ENCODE data around the gene NOLC1.

The NOLC1 gene

DNA sequence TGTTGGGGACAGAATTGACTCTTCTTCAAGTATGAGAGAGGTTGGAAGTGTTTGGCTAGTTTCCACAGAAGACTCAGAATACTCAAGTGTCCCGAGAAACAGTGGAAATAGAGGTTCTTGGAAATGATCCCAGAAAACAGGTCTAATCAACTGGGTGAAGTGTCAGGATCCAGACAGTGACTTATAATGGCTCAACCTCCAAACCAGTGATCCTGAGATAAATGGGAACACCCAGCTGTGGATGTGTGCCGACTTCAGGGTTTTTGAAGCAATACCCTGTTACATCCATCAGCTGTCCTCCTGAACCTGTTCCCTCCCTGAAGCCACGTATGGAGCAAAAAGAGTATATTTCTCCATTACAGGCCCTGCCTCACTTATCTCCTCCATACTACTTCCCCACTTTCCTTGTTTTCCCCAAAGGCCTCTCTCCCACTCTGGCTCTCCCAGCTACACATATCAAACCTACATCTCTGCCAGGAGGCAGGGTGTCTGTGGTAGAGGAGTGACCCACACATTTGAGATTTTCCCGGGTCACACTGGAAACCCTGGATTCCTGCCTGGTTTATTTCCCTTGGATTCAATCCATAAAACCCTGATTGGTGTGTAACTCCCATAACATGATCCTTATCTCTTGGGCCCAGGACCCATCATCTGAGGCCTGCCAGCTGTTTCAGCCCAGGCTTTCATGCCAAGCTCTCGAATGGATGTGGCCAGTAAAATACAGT, 56.3 kb downstream of the NOLC1 start:
- no peak for DNase-seq (ENCODE audit: low spot score)

- no peak for DNase-seq (ENCODE audit: low spot score)
These were observed 59.6 kb downstream of the NOLC1 start for GRCh38 chr10:102211615-102212299.

Data from LoVo (cell line).